GM12872 (cell line): ENCODE results near the gene SFMBT1.

Source experiments
- TF ChIP-seq, protein P1 (sequence below): IDR thresholded peaks from 3 replicates; pipeline ENCODE4 v1.5.1; 2011; ENCODE audit warnings: low read depth, mild to moderate bottlenecking, low read length, moderate library complexity; ENCODE audit not compliant: insufficient read depth

SFMBT1 gene

DNA sequence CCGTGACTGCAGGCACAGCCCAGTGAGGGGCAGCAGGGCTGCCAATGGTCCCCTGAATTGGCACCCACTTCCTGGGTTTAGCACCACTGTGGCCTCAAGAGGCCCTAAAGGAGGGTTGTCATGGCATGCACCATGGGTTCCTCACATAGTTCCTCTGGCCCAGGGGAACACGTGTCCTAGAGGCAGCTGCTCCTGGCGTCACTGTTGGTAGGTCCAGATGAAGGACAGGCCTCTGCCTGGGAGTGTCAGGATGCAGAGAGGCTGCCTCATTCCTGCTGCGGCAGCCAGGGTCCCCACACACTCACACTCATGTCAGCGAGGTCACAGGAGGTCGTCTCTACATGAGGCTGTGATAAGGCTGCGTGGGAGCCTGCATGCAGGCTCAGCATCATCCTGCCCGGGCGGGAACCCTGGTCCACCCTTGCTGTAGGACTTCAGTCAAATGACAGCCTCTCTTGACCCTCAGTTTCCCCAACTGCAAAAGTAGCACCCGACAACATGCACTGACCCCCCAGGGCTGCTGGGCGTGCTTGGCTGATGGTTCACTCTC, 26.1 kb upstream of the SFMBT1 start:
- TF ChIP-seq, protein P1, sequence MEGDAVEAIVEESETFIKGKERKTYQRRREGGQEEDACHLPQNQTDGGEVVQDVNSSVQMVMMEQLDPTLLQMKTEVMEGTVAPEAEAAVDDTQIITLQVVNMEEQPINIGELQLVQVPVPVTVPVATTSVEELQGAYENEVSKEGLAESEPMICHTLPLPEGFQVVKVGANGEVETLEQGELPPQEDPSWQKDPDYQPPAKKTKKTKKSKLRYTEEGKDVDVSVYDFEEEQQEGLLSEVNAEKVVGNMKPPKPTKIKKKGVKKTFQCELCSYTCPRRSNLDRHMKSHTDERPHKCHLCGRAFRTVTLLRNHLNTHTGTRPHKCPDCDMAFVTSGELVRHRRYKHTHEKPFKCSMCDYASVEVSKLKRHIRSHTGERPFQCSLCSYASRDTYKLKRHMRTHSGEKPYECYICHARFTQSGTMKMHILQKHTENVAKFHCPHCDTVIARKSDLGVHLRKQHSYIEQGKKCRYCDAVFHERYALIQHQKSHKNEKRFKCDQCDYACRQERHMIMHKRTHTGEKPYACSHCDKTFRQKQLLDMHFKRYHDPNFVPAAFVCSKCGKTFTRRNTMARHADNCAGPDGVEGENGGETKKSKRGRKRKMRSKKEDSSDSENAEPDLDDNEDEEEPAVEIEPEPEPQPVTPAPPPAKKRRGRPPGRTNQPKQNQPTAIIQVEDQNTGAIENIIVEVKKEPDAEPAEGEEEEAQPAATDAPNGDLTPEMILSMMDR = no peak

DNA sequence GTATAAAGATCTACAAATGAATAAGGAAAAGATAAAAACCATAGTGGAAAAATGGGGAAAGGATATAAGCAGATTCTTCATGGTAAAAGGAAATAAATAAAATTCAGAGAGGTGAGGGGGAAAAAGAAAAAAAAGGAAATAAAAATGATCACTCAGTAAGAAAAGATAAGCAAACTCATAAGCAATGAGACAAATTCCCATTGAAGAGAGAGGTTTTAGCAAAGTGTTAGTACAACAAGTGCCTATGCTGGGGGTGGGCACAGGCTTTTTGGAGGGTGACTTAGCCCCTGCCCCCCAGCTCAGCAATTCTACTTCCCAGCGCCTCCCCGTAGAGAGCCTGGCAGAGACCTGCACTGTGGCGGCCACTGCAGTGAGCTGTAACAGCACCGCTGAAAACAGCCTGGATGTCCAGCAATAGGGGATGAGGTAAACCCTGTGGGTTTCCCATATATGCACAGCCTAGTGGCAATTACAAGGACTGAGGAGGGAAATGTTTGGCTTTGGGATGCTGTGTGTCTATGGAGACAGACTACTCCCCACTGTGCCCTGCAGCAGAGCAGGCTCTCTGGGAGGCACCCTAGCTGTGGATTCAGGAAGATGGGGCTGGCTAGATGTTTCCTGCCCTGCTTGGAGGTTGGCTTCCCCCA, 23.7 kb upstream of the SFMBT1 start:
- TF ChIP-seq, protein P1 = no peak

DNA sequence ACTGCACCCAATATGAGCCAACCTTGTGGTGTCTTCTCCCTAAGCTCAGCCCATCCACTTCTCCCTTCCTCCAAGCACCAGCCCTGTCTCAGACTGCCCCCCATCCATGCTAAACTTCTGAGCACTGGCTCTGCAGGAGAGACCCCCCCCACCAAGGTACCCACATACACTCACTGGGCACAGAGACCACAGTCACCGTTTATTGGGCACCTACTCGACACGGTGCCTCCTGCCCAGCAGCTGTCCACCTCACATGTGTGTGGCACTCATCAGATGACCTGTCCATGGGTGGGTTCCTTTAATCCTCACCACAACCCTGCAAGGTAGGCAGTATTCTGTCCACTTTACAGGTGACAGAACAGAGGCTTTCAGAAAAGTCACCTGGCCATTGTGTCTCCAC, 22.3 kb upstream of the SFMBT1 start:
- TF ChIP-seq, protein P1 = no peak

DNA sequence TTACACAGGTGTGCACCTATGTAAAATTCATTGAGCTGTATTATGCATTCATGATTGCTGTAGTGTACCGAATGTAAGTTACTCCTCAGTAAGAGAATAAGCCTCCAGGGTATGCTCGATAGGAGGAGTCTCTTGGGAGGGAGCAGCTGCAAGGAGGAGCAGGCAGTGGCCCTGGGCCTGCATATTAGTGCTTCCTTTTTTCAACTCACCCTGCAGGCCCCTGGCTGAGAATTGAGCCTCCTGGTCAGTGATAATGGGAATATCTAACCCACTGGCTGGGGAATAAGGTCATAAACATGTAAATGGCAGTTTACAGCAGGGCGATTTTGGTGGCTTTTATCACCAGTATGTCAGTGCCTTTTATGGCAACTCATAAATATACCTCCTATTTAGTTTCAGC, 21.7 kb upstream of the SFMBT1 start:
- TF ChIP-seq, protein P1 = no peak

DNA sequence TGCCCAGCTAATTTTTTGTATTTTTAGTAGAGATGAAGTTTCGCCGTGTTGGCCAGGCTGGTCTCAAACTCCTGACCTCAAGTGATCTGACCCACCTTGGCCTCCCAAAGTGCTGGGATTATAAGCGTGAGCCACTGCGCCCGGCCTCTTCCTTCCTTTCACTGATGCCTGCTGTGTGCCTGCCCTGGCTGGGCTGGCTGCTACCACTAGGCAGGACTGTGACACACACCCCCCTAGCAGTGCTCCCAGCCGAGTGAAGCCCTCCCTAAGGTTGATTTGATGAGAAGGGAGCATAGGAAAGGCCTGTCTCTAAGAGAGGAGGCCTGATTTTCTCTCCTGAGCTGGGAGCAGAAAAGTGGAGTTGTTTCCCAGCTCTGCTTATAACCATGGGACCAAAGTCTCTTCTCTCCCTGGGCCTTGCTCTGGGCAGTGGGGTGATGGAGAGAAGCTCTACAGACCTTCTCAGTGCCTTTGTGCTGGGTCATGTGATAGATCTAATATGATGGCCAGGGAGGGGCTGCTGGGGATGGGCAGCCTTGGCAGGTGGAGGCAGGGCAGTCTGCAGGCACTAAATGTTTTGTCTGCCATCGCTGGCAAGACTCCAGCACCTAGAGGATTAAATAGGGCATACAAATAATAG, 20.1 kb upstream of the SFMBT1 start:
- TF ChIP-seq, protein P1 = no peak

DNA sequence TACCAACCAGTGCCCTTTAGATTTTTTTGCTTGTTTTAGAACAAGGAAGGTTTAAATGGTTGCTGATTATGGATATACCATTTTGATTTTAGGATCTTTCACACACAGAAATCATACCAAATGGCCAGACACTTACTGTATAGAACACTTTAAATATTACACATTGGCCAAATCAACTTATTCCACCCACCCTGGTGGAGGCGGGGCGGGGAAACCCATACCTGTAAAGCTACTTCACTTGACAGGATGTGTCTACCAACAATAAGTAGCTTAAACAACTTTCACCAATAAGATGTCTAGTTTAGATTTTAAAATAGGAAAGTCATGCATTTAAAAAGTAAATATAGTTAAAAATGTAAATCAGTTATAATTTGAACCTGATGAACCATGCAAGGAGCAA, 17.0 kb upstream of the SFMBT1 start:
- TF ChIP-seq, protein P1 = no peak

DNA sequence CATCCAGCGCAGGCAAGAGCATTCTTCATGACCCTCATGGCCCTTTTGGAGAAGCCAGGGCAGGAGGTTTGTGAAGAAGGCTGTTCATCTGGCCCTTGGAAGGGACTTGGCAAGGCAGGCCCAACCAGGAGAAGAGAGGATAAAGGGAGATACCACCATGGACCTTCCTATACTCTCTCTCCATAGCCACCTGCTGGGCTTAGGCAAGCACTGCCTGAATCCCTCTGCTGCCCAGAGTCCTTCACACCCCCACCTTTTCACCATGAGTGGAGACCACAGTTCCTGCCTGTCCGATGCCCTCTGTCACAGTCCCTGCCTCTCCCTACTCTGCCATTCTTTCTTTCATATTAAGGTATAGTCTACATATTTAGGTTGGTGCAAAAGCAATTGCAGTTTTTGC, 10.6 kb upstream of the SFMBT1 start:
- TF ChIP-seq, protein P1 = peak; percentile 62
